ENCODE results near the gene CHST10.
"Not testable (repeated sequence)": the region's sequence is repeated elsewhere in the genome, so short reads cannot be mapped to it uniquely, and the experiment has no call there.

CHST10 gene

DNA sequence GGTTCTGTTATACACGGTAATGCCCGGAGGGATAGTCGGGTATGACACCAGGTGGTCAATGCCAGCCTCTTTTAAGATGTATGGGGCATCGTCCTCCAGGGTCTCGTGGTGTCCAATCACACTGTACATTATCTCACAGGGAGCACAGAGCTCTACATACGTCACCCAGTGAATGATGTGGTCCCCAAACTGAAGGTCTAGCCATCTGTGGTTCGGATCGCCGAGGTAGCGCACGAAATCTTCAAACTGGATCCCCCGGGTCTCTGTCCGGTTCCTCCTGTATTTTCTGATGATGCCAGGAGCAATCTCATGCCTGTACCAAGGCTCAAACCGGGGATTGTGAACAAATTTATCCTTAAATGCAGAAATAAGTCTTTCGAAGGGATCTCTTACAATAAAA lies 24.1 kb downstream of the CHST10 start:
- no peak for DNase-seq (ENCODE audit: low spot score)

DNA sequence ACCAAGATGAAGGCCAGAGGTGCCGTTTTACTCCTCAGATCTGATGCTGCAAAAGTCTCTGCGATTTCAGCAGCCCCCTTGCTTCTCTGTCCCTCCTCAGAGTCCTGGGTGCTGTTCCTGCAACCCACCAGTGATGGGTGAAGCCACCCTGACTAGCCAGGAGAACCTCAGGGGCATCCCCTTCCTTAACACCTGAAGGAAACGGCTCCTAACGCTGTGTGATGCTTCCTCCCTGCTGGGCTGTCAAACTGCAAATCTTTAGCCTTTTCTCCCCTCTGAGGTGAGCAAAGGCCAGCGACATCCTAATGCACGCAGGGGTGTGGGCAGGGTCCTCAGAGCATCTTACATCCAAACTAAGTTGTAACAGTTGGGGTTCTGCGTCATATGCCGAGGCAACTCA lies 24.8 kb downstream of the CHST10 start:
- no peak for DNase-seq (ENCODE audit: low spot score)

DNA sequence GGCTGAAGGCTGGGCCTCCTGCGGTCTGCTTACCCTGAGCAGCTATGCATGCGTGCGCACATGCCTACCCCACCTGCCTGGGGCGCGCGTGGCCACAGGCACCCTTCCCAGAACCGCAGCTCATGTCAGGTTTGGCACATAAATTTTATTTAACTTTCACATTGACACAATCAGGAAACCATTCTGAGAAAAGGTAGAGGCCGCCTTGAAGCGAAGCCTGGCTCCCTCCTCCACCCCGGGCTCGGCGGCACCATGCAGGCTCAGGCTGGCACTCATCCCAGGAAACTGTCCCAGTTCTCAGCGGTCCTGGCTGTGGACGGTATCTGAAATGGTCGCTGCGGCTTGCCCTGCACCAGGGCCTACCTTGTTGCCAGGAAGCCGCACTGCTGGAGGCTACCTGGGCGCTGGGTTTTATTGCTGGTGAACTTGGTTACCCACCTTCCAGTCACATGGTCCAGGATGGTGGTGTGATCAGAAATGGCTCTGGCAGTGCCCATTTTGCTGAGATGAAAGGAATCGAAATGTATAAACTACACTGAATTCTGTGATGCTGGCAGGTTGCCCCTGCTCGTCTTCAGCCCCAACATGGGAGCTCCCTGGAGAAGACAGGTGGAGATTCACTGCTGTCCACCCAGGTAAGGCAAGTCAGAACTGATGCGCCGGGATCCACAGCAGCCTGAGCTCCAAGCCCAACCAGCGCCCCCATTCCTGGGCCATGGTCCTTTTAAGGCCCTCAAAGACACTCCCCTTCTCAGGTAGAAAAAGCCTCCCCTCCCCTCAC lies 25.5 kb downstream of the CHST10 start:
- peak; percentile 88 for DNase-seq (ENCODE audit: low spot score)

DNA sequence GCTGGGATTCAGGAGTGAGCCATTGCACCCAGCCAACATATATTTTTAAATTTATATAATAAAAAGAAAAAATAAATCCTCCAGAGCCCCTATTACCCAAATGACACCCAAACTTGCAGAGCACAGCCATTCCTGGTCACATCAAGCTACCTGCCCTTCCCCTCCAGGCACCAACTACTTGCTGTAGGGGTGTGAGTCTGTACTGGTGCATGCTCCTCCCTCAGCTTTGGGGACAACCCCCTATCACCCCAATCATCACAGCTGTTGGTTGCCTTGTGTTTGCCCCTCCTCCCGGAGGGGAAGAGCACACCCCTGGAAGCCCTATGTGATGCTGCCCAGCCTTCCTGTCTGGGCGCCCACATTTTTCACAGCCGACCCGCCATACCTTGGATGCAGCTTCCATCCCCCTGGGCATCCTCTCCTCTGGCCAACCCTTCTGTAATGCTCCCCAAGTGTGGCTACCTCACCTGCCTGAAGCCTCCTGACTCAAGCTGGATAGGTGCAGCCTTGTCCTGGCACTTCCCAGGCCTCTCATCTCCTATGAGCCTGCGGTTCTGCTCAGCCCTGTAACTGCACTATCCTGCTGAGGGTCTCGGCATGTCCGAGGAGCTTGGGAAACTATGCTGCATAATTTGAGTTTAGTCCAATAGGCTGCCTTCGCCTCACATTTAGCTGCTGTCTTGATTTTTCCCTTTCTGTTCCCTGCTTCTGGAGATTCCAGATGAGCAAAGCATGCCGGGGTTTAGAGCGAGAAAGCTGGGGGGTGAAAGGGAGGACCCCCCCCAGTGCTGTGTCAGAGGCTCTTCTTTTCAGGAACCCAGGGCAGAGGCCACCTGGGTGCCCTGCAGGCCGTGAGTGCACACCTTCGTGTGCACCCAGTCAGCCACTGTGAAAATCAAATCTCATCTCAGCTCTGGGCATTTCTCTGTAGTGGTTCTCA lies 27.2 kb downstream of the CHST10 start:
- no peak for DNase-seq (ENCODE audit: low spot score)

DNA sequence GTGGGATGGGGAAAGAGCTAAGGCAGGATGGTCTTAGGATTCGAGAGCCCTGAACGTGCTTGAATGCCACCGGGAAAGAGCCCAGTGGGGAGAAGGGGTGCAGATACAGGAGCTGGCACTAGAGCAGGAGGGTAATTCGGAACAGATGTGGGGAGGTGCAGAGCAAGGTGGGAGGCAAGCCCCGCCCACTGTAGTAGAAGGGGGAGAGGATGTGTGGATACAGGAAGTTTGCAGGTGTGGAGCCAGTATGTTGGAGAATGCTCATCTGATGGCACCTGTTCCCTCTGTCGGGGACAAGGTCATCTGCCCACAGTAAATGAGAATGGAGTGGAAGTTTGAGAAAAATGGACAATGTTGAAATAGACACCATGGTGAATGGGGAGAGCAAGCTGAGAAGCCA lies 28.8 kb downstream of the CHST10 start:
- no peak for DNase-seq (ENCODE audit: low spot score)

DNA sequence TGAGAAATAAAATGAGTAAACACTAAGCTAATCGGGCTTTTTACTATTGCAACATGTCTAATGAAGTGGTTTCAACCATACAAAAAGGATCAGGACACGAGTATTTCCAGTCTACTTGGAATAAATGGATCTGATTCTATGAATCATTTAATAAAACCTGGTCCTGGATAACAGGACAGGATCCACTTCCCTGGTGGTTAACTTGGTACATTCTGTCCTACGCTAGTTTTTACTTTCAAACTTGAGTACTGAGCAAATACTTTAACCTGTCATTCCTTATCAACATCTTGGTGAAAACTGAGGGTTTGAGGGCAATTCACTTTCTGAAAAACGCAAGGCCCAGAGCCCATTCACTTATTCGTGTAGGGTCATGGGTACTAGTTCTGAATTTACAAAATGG lies 33.5 kb downstream of the CHST10 start:
- no peak for DNase-seq (ENCODE audit: low spot score)

DNA sequence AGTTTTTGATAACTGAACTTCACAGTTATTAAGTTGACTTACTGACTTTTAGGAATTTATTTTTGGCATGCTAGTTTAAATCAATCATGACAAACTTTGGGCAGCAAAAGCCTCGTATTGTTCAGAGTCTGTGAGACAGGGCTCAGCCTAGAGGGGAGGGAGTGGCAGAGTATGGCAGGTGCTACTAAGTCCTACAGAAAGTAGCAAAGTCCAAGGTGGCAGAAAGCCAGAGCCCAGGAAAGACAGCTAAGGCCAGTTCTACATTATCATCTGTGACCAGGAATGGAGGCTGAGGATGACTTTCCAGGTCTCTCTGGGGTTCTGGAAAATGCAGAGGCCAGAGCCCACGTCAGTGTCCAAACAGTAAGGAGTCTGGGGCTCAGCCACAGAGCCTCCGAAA lies 34.2 kb downstream of the CHST10 start:
- no peak for DNase-seq (ENCODE audit: low spot score)

DNA sequence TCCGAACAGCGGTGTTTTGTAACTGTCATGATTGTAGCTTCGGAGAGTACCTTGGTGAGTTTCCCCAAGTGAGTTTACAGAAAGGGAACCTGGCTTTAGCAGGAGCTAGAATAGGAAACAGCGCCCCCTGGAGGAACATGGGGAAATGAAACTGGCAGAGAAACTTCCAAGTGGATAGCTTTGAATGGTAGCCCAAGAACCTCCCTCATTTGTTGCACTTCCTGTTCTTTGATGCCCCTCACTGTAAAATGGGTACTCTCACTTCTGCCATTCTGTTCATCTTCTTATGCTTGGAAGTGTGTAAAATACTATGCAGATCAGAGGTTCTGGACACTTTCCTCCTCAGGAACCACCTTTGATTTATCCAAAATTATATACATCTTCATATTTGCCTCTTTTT lies 36.2 kb downstream of the CHST10 start:
- peak; percentile 85 for DNase-seq (ENCODE audit: low spot score)

DNA sequence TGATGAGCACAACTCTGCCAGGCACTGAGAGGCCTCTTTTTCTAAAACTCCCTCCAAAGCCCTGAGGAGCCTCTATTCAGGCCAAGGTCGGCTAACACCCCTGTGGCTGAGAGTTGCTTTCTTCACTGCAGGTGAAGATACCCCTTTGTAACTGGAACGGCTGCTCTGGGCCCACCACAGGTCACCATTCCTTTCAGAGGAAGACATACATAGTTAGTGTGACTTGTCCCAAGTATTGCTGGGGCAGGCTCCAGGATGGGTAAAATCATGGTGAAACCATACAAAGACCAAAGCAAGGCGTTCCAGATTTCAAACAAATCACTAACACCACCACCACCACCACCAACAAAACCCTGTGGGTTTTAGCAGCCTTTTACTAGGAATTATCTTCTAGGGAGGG lies 36.8 kb downstream of the CHST10 start:
- DNase-seq (ENCODE audit: low spot score): no peak

DNA sequence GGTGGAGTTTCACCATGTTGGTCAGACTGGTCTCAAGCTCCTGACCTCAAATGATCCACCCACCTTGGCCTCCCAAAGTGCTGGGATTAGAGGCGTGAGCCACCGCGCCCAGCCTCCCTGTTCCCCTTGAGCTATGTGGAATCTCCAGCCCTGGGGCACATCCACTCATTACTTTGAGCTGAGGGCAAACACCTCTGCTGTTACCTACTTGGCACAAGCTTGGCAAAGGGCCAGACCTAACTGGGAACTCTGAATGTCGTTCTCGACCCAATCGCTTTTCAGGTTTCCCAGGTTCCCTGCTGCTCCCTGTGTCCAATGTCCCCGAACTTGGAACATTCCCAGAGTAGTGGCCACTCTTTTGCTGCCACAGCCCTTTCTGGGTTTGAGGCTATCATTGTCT lies 40.6 kb downstream of the CHST10 start:
- DNase-seq (ENCODE audit: low spot score): no peak

DNA sequence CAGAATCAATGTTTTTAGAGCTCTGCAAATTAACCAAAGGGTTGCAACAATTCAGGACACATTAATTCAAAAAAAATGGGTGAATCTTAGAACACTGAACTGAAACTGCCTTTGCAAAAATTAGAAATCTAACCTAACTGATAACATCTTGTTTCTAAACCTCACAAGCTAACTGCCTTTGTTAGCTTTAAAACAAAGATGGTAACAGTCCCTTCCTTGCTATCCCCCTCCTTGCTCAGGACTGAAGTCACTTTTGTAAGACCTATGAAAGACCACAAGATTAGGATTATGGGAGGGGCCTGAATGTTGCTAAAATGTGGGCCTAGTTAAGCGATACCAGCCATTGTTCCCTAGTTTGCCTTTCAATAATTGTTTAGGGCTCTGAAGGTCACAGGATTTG lies 50.3 kb downstream of the CHST10 start:
- no peak for DNase-seq (ENCODE audit: low spot score)

DNA sequence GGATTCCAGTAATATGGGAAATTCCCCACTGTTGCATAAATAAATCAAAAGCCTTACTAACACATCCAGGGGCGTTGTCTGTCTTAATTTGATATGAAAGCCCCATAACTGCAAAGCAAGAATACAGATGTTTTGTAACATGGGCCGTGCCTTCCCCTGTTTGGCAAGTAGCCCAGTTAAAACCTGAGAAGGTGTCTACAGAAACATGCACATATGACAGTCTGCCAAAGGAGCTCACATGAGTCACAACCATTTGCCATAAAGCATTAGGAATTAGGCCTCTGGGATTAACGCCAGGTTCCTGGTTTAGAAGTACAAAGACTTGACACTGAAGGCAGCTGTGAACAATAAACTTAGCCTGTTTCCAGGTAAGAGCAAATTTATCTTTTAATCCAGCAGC lies 52.0 kb downstream of the CHST10 start:
- DNase-seq (ENCODE audit: low spot score): no peak

DNA sequence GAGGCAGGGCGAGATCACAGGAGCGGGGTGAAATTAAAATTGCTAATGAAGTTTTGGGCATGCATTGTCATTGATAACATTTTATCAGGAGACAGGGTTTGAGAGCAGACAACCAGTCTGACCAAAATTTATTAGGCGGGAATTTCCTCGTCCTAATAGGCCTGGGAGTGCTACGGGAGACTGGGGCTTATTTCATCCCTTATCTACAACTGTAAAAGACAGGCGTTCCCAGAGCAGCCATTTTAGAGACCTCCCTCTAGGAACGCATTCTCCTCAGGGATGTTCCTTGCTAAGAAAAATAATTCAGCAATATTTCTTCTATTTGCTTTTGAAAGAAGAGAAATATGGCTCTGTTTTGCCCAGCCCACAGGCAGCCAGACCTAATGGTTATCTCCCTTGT lies 55.2 kb downstream of the CHST10 start:
- DNase-seq (ENCODE audit: low spot score): not testable (repeated sequence)

DNA sequence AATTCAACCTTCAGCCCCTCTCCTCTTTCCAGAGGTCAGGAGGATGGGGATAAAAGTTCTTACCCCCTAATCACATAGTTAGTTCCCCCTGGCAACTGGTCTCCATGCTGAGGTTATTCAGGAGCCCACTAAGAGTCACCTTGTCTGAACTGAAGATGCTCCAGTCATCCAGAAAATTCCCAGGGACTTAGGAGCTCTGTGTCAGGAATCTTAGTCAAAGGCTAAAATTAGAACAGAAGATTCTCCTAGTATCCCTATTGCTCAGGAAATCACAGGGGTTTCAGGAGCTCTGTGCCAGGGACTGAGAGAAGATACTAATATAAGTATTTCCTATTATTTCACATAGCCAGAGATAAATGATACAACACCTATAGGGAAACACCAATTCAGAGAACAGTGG lies 57.9 kb downstream of the CHST10 start:
- DNase-seq (ENCODE audit: low spot score): no peak

DNA sequence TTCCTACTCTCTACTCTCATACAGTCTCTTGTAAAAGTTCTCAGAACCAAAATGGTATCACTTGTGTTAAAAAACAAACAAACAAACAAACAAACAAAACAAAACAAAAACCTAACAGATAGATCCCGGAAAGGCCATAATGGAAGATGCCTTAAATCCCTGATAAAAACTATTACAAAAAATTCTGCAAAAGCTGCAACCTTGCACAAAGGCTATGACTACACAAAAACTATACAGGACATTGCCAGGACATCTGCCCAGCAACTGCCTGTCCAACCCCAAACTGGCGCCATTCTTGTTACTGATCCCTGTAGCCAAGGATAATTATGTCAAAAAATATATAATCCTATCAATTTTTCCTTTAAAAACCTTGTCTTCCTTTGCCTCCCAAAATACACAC lies 58.9 kb downstream of the CHST10 start:
- no peak for DNase-seq (ENCODE audit: low spot score)

DNA sequence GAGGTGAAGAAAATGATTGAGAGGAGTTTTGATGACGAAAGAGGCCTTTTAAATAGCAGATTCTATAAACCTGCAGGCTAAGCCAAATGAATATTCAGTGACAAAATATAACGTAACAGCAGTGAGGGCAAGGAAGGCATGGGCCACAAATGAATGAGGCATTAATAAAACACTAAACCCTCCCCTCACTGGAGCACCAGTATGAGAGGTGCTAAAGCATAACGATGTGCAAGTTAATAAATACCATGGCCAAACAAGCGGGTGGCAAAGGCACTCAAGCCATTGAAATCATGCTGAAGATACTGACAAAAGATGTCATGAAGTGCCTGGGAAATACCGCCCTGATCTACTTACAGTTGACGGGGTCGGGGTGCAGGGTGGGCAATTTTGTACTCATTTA lies 64.9 kb downstream of the CHST10 start:
- no peak for DNase-seq (ENCODE audit: low spot score)

DNA sequence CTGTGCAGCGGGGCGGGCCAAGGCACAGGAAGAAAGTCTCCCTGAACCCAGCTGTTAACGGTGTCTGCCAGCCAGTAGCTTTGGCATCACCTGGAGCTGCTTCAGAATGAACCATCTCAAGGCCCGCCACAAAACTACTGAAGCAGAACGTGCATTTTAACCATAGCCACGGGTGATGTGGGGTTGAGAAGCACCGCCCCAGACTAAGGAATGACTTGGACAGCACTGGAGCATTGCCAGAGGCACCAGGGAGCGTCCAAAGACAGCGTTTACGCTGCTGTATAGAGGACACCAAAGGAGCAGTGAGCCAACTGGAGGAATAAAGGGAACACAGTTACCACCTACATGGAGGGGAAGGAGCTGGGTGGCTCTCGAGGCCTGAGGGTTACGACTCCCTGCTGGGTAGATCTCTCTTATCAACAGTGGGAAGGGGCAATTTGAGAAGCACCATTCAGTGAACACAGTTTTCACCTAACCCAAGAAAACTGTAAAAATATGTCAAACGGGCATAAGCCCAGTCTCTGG lies 66.7 kb downstream of the CHST10 start:
- no peak for DNase-seq (ENCODE audit: low spot score)

DNA sequence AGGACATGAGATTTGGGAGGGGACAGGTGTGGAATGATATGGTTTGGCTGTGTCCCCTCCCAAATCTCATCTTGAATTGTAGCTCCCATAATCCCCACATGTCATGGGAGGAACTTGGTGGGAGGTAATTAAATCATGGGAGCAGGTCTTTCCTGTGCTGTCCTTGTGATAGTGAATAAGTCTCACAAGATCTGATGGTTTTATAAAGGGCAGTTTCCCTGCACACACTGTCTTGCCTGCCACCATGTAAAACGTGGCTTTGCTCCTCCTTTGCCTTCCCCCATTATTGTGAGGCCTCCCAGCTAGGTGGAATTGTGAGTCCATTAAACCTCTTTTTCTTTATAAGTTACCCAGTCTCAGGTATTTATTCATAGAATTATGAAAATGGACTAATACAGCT lies 72.3 kb downstream of the CHST10 start:
- DNase-seq (ENCODE audit: low spot score): not testable (repeated sequence)

DNA sequence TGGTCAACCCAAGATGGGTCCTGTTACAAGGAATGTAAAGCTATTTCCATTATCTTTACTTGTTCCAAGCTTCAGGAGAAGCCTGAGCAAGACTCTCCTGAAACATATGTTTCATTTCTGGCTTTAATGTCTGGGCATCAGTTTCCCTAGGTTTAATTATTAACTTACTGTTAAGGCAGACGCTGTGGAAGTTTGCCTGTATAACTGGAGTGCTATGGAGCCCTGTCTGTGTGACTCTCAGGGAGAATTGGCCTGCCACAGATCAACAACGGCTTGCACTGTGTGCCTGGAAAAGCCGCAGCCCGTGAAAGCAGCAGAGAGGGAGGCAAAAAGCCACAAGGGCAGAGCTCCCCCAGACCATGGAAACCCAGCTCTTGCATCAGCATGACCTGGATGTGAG lies 73.0 kb downstream of the CHST10 start:
- DNase-seq (ENCODE audit: low spot score): no peak

DNA sequence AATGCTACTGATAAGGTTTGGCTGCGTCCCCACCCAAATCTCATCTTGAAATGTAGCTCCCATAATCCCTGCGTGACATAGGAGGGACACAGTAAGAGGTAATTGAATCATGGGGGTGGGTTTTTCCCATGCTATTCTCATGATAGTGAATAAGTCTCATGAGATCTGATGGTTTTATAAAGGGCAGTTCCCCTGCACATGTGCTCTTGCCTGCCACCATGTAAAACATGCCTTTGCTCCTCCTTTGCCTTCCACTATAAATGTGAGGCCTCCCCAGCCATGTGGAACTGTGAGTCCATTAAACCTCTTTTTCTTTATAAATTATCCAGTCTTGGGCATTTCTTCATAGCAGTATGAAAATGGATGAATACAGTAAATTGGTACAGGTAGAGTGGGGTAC lies 75.0 kb downstream of the CHST10 start:
- not testable (repeated sequence) for DNase-seq (ENCODE audit: low spot score)

Measured in cerebellar cortex (tissue), 1 donor.